ENCODE results near the gene EFNA3.

EFNA3 gene

DNA sequence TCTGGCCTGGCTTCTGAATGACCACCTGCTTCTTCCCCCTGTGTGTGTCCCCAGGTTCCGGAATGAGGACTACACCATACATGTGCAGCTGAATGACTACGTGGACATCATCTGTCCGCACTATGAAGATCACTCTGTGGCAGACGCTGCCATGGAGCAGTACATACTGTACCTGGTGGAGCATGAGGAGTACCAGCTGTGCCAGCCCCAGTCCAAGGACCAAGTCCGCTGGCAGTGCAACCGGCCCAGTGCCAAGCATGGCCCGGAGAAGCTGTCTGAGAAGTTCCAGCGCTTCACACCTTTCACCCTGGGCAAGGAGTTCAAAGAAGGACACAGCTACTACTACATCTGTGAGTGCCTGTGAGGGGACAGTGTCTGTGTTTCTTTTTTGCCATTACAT, 52.6 kb downstream of the EFNA3 start:
- TF ChIP-seq, protein P1, sequence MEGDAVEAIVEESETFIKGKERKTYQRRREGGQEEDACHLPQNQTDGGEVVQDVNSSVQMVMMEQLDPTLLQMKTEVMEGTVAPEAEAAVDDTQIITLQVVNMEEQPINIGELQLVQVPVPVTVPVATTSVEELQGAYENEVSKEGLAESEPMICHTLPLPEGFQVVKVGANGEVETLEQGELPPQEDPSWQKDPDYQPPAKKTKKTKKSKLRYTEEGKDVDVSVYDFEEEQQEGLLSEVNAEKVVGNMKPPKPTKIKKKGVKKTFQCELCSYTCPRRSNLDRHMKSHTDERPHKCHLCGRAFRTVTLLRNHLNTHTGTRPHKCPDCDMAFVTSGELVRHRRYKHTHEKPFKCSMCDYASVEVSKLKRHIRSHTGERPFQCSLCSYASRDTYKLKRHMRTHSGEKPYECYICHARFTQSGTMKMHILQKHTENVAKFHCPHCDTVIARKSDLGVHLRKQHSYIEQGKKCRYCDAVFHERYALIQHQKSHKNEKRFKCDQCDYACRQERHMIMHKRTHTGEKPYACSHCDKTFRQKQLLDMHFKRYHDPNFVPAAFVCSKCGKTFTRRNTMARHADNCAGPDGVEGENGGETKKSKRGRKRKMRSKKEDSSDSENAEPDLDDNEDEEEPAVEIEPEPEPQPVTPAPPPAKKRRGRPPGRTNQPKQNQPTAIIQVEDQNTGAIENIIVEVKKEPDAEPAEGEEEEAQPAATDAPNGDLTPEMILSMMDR (IDR thresholded peaks at IDR 0.05; ENCODE audit: low read depth, low read length, missing control alignments): no peak
- DNase-seq (ENCODE audit: extremely low read depth, low read depth): no peak
- no peak overlapping the region for H3K4me3 ChIP-seq (replicated peaks; ENCODE audit: low read depth, low read length)

DNA sequence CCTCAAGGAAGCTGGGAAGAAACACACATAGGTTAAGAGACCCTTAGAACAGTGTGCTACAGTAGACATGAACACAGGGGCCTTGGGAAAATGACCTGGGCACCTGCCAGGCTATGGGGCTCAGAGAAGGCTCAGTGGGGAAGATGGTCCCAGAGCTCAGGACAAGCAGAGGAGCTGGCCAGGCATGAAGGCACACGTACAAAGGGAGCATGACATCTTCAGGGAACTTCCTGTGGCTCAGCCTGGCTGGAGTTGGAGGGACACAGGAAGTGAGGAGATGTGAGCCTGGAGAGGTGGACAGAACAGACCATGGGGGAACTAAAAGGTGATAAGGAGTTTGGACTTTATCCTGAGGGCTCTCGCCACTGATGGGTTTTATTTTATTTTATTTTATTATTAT, 53.2 kb downstream of the EFNA3 start:
- H3K4me3 ChIP-seq (replicated peaks; ENCODE audit: low read depth, low read length): no peak overlapping the region
- DNase-seq (ENCODE audit: extremely low read depth, low read depth): no peak
- TF ChIP-seq, protein P1 (IDR thresholded peaks at IDR 0.05; ENCODE audit: low read depth, low read length, missing control alignments): no peak

GRCh38 chr1:155133799-155134281, 55.2 kb downstream of the EFNA3 start:
- DNase-seq (ENCODE audit: extremely low read depth, low read depth): no peak
- no peak overlapping the region for H3K4me3 ChIP-seq (replicated peaks; ENCODE audit: low read depth, low read length)
- TF ChIP-seq, protein P1 (IDR thresholded peaks at IDR 0.05; ENCODE audit: low read depth, low read length, missing control alignments): no peak

DNA sequence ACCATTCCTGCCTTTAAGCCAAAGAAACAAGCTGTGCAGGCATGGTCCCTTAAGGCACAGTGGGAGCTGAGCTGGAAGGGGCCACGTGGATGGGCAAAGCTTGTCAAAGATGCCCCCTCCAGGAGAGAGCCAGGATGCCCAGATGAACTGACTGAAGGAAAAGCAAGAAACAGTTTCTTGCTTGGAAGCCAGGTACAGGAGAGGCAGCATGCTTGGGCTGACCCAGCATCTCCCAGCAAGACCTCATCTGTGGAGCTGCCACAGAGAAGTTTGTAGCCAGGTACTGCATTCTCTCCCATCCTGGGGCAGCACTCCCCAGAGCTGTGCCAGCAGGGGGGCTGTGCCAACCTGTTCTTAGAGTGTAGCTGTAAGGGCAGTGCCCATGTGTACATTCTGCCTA, 55.7 kb downstream of the EFNA3 start:
- TF ChIP-seq, protein P1 (IDR thresholded peaks at IDR 0.05; ENCODE audit: low read depth, low read length, missing control alignments): no peak
- no peak for DNase-seq (ENCODE audit: extremely low read depth, low read depth)
- H3K4me3 ChIP-seq (replicated peaks; ENCODE audit: low read depth, low read length): peak overlapping the region; percentile 66; the same call in 1 of the 2 replicates

DNA sequence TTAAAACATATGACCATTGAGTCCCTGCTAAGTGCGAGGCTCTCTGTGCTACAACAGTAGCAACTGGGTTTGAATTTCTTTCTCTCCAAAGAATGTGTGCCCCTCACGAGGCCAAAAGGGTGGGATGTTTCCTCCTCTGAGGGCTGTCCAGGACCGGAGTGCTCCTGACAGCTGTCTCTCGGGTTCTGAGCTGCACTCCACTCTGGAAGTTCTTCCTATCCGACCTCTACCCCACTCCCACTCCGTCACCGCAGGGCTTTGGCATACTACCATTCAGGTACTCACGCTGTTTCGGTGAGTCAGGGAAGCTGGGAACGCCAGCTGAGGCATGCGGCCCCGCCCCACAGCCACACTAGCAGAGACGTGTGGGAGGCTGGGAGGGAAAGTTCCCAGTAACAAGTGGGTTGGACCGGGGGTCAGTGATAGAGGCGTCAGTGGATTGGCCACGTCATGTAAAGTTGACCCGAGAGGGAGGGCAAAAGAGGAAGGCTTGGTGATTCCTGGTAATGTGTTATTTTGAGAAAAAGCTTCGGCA, 56.3 kb downstream of the EFNA3 start:
- DNase-seq (ENCODE audit: extremely low read depth, low read depth): peak; percentile 79
- TF ChIP-seq, protein P1 (IDR thresholded peaks at IDR 0.05; ENCODE audit: low read depth, low read length, missing control alignments): no peak
- H3K4me3 ChIP-seq (replicated peaks; ENCODE audit: low read depth, low read length): peak overlapping the region; percentile 66

DNA sequence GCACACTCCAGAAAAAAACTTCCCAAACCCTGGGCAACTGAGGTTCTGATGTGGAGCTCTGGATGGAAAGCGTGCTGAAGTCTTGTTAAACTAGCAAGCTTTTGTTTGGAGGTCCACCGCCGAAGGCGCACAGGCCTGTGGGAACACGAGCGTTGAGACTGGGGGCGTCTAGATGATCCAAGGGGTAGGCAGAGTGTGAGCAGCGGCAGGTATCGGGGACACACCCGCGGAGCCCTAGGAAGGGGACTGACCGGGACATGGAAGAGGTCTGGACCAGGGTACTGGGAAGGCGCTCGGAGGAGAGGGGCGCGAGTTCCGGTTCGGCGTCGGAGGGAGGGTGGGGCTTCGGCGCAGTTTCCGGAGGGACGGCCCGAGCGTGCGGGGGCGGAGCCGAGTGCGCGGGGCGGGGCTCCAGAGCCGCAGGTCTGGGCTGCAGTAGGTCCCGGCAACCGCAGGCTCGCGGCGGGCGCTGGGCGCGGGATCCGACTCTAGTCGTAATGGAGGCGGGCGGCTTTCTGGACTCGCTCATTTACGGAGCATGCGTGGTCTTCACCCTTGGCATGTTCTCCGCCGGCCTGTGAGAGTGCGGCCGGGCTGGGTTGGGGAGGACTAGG, 56.9 kb downstream of the EFNA3 start, which contains the start of gene SLC50A1:
Gene SLC50A1 (plus strand): TSS at position 438 of the 614 bp plus-strand sequence. CDS start 60 bp downstream, at position 498.
- peak; percentile 65 for DNase-seq (ENCODE audit: extremely low read depth, low read depth)
- TF ChIP-seq, protein P1 (IDR thresholded peaks at IDR 0.05; ENCODE audit: low read depth, low read length, missing control alignments): no peak
- peak within 1 kb of the TSS; percentile 66 for H3K4me3 ChIP-seq (replicated peaks; ENCODE audit: low read depth, low read length)

Measured in HFF-Myc (cell line).